ENCODE data around the gene GNAT2.

The GNAT2 gene

DNA sequence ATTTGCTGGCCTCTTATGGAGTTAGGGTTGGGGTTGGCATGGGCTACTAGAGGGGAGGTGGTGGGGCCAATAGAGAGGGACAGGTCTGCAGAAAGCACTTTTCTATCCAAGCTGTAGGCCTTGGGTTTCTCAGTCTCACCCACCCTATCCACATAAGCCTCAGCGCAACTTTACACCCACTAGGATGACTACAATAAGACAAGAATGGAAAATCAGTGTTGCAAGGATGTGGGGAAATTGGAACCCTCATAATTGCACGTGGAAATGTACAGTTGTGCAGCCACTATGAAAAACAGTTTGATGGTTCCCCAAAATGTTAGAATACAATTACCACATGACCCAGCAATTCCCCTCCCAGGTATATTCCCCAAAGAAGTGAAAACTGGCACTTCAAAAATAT is 22.4 kb upstream of the GNAT2 start:
- no peak for DNase-seq (ENCODE audit: low spot score)

DNA sequence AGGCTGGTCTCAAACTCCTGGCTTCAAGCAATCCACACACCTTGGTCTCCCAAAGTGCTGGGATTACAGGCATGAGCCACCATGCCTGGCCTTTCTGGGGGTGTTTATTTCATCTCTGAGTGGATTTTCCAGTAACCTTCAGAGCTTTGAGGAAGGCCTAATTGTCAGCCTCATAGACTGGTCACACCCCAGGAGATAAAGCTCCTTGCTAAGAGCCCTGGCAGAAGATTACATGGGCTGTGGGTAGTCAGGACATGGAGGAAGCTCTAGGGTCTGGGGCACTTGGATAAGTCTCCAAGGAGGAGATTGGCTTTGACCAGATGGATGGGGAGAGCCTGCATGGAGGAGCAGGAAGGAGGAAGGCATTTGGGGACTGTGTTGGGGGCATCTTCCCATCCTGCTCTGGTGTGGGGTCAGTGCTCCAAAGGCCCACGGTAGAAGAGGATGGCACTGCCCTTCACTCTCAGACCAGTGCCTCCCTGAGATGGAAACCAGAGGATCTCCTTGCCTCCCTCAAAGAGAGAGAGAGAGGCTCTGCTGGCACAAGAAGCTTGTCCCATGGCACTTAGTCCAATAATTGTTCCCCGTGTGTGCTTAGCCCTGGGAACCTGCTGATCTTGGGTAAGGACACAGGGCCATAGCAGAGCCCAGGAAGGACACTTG is 21.8 kb upstream of the GNAT2 start:
- no peak for DNase-seq (ENCODE audit: low spot score)

DNA sequence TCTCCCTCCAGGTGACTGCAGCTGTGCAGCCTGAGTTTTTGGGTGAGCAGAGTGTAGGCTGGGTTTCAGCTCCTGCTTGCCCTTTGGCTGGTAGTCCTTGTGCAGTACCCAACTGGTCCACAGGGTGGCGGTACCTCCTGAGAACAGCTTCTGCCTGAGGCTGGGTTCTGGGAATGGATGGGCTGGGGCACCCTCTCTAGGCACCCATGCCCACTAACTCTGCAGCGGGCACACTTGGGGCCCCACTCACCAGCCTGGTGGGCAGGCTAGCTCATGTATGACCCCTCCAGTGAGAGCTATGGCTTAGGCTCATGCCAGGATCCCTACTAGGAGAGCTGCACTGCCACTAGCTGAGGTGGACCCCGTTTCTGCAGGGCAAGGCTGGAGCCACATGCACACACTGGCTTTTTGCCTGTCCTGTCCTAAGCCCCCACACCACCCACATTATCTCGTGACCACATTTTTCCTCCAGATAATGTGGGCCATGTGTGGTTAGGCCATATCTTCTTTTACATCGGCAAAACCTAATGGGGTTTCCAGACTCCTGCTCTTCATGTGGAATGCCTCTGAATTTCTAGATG is 21.0 kb upstream of the GNAT2 start:
- DNase-seq (ENCODE audit: low spot score), result peak; percentile 77

DNA sequence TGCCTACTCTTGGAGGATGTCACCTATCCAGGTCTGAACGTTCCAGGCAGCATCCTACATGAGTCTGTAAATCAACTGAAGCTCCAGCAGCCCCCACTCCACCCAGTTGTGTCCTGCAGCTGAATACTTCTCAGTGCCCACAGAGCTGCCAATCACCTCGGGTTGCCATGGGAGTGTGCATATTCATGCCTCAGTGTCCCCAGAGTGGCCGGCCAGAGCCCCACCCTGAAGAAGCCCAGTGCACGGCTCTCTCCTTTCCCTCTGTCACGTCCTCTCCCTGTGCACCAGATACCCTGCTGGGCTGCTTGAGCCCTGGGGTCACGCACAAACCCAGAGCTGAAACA is 20.4 kb upstream of the GNAT2 start:
- DNase-seq (ENCODE audit: low spot score), result no peak

DNA sequence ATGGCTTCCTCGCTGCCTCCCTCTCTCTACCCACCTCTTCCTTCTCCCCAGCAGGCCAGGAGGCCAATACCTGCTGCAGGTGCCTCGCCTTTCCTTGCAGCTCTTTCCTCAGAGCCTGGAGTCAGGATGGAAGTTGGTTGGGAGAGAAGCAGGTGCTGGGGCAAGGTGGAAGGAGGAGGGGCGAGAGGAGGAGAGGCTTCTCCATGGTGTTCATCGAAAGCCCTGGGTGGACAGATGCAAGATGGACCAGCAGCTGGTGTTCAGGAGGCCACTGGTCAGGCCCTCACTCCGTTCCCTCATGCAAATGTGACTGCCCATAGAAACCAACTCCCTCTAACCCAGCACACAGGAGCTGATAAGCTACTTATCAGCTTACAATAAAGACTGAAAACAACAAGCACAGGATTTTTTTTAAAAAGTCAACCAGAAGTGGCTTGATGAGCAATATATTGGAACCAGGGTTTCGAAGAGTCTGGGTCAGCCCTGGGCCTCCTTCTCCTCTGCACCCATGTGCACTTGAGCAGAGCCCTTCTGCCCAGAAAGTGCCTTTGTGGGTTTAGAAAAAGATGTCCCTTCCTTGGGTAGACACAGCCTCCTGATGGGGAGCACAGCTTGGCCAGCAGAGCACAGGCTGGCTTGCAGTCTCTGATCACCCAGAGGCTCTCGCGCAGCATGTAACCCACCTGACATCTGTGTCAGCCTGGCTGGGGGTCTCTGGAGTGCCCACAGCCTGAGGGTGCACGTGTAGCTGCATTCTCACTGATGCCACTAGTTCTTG is 19.8 kb upstream of the GNAT2 start:
- DNase-seq (ENCODE audit: low spot score), result no peak

DNA sequence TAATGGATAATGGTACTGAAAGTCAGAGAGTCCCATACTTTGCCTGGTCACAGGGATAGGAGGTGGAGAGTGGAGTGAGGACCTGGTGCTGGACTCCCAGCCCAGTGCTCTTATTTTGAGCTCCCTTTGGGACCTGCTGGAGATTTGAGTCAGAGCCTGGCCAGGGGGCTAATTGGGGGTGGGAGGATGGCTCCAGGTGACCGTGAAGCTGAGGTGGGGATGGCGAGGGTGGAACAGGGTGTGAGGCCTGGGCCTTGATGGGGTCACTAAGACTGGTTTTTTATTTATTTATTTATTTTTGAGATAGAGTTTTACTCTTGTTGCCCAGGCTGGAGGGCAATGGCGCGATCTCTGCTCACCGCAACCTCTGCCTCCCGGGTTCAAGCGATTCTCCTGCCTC is 18.0 kb upstream of the GNAT2 start:
- DNase-seq (ENCODE audit: low spot score), result no peak

DNA sequence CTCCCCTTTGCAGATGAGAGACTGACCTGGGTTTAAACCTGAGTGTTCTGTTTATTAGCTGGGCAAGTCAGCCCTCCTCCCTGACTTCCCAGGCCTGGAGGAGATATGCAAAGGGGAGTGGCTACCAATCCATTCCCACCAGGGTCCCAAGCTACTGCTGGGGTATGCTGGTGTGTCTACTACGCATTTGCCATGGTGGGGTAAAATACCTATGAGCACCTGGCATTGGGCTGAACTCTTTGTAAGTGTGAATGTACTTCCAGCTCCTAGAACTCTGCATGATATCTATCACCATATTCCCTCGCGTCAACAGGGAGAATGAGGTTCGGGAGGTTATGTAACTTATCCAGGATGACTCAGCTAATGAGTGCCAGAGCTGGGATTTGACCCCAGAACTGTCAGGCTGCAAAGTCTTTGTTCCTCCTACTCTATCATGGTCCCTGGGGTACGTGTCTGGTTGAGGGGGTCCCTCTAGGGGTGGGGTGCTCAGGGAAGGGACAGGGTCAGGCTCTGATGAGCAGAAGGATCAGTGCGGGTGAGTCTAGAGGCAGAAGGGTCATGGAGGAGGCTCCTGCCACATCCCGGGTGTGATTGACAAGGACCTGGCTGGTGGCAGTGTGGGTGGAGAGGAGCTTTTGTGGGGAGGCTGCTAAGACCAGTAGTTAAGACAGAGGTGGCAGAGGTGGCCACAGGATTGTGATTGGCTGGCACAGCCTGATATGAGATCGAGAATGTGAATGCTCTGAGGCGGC is 17.0 kb upstream of the GNAT2 start:
- peak; percentile 46 for DNase-seq (ENCODE audit: low spot score)

DNA sequence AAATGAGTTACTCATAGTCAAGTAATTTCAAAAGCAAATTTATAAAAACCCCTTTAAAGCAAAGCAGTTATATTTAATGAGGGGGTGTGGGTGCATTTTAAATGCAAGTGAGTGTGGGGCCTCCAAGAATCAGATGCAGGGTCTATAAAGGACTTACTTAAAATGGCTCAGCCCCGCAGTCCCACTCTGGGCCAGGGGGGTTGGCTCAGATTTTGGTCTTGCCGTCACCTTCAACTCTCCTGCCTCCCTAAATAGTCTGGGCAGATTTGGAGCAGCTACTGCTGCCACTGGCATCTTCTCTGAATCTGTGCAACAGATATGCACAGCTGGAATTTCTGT is 16.4 kb upstream of the GNAT2 start:
- no peak for DNase-seq (ENCODE audit: low spot score)

DNA sequence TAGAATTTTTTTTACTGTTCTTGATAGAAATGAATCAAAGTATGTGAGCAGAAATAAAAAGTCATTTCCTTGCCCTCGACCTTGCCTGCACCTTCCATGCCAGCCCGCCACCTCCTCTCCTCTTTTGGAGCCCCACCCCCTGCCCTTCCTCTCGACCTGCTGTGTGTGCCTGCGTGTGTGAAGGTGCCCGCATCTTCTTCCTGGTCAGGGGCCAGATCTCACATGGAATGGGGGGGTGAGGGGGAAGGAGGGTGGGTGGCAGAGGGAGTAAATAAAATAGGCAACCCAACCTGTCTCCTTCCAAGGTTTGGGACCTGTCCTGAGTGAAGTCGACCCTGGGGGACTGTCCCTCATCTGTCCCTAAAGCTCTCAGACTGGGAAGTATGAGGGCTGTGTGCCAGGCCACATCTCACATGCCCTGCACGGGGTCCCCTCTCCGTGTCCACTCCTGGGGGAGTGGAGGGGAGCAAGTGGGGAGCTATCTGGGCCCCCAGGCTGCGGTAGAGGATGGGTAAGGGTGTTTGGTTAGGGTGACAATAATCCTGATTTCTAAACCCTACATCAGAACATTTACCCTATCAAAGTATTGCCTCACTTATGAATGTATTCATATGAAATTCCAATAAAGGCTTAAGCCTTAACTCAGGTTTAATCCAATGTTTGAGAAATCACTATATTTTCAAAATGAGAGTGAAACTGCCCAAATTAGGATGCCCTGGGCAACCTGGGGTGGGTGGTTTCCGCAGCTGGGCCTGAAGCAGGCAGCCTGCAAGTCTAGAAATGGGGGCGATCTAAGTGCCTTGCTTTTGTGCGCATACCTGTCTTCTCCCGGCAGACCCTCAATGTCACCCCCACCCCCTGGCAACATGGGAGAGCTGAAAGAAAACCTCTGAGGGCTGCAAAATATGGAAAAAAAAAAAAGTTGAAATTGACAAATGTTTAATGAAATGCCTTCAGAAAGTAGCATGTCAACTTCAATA is 15.6 kb upstream of the GNAT2 start:
- no peak for DNase-seq (ENCODE audit: low spot score)

DNA sequence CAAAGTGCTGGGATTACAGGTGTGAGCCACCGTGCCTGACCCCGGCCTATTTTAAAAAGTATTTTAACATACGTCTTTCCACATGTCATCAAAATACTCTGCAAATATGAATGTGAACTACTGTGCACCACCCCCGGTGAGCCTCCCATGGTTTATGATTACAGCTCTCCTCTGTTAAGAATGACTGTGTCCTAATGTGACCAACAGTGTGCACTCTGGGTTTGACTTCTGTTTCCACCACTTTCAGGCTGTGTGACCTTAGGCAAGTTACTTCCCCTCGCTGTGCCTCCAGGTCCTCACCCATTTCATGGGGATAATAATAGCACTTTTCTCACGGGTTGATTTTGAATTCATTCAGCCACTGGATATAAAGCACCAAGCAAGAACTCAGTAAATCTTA is 14.9 kb upstream of the GNAT2 start:
- no peak for DNase-seq (ENCODE audit: low spot score)

DNA sequence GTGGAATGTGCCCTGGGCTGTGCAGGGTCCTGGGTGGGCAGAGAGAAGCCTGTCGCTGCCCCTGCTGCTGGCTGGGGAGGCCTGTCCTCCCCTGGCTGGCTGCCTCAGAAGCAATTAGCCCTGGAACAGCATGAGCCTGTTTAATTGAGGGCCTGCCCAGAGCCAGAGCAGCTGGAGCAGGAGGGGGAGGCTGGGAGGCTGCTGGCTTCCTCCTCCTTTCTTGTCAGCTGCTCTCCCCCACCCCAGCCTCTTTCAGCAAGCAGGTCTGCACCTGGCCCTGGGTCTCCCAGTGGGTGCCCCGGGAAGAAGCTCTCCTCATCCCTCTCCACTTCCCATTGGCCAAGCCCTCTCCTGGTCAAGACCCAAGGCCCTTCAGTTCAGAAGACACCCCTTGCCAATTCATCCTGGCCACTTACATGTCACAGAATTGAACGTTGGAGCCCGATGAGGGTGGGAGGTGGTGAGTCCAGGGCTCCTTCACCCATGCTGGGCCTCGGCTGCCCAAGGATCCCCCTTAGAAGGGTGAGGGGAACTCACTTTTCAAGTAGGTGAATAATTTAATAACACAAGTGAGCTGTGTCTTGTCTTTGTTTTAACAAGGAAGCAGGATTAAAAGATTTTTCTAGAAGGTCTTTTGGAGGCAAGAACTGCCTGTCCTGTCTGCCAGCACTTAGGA is 13.4 kb upstream of the GNAT2 start:
- DNase-seq (ENCODE audit: low spot score), result no peak

DNA sequence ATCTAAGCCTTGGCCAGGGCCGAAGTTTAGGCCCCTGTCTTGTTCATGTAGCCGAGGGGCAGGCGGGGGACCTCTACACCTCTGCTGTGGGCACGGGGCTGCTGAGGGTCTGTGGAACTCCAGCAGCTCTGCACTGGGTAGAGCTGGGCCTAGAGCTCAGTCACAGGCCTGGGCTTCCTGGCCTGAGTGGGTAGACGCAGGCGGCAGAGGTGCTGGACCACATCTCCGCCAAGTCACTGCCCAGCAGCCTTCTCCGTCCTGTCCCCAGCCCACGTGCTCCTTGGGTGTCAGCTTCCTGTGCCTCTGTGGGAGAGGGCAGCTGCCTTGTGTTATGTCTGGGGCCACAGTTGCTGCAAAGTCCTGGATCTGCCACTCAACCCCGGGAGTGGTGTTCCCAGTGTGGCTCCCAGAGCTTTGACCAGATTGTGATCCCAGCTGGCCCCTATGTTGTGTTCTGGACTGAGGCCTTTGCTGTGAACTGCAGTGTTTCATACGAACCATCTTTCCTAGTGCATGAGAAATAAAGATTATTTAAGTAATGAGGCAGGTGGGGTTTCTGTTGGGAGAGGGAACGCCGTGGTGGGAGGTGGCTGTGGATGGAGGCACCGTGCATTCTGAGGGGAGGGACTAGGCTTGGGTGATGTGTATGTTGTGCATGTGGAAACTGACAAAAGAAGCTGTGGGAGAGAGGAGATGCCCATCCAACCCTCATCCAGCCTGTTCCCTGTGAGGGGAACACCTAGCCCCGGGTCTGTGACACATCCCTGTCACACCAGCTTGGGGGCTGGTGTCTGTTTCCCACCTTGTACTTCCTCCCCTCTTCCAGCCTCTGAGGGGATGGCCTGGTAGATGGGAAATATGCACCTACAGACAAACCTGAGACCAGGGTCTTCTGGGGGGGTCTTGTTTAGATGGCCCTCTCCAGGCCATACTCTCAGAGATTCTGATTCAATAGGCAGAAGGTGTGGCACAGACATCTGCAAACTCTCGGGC is 12.4 kb upstream of the GNAT2 start:
- DNase-seq (ENCODE audit: low spot score), result no peak

DNA sequence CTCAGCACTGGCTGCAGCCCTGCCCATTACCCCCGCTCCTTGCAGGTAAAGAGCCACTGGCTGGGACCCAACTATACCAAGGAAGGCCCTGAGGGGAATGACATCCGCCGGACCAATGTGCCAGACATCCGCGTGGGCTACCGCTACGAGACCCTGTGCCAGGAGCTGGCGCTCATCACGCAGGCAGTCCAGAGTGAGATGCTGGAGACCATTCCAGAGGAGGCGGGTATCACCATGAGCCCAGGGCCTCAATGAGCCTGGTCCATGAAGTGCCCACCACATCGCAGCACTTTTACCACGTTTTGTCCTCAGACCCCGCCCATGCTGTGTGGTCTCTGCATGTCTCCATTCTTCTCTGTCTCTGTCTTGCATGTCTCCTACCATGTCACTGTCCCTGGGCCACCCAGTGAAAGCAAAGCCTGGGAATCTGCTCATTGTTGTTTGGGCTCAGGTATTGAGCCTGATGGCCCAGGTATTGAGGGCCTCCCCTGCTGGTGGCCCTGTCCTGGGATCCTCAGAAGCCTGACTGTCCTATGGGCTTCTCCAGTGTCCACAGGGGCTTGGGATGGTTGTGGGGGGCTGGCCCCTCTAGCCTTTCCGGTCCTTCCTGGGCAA is 11.6 kb upstream of the GNAT2 start:
- no peak for DNase-seq (ENCODE audit: low spot score)

DNA sequence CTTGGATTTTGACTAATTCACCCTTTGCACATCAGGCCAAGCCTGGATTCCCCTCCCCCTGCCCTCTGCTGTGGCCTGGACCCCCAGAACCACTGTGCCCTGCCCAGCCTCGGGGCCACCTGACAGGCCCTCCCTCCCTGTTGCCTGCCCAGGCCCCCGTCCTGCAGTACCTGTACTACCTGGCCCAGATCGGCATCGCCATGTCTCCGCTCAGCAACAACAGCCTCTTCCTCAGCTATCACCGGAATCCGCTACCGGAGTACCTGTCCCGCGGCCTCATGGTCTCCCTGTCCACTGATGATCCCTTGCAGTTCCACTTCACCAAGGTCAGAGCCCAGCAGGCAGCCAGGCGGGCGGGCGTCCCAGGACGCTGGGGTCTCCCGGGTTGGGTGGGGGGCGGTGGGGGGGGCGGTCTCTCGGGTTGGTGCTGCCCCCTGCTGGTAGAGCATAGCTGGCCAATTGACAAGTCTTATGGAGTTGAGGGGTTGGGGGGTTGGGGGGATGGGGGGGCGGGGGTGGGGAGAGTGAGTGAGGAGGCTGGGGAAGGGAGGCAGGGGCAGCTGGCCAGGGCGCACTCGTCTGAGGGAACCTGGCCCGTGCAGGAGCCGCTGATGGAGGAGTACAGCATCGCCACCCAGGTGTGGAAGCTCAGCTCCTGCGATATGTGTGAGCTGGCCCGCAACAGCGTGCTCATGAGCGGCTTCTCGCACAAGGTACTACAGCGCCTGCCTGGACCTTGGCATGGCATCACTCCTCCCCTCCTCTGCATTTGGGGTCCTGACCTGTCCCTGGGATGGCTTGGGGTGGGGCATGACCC is 10.9 kb upstream of the GNAT2 start:
- DNase-seq (ENCODE audit: low spot score), result peak; percentile 90

DNA sequence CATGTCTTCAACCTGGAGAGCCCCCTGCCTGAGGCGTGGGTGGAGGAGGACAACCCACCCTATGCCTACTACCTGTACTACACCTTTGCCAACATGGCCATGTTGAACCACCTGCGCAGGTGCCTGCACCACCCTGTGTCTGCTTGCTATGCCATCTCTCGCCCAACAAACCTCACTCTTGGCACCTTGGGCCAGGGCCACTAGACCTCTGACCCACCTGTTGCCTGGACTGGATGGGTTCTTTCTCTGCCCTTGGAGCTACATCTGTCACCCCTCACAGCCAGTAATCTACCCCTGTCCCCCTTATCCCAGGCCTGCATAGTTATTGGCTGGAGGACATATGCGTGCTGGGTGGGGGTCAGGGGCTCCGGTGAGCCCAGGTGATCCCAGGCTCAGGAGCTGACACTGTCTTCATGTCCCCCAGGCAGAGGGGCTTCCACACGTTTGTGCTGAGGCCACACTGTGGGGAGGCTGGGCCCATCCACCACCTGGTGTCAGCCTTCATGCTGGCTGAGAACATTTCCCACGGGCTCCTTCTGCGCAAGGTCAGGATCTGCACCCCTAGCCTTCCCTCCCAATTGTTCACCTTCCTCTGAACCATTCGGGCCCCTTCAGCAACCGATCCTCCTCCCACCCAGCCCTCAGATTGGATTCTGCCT is 10.1 kb upstream of the GNAT2 start:
- no peak for DNase-seq (ENCODE audit: low spot score)

DNA sequence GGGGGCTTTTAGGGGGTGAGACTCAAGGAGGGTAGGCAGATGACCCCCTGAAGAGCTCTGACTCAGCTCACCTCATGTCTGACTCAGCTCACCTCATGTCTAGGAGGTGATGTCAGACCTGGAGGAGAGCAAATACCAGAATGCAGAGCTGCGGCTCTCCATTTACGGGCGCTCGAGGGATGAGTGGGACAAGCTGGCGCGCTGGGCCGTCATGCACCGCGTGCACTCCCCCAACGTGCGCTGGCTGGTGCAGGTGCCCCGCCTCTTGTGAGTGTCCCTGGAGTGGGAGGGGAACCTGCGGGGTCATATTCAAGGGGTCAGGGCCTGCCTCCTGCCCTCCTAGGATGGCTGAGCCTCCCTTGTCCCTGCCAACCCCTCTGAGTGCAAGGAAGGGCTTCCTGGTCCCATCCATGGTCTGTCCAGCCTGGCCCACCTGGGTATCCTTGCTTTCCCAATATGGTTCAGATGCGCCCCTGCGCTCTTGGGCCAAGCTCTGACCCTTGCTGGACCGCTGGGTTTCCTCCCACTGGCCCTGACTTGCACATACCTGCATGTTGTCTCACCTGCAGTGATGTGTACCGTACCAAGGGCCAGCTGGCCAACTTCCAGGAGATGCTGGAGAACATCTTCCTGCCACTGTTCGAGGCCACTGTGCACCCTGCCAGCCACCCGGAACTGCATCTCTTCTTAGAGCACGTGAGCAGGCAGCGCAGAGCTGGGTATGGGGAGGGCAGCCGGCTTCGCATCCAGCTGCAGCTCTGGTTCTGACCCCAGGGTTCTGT is 9.3 kb upstream of the GNAT2 start:
- DNase-seq (ENCODE audit: low spot score), result no peak

DNA sequence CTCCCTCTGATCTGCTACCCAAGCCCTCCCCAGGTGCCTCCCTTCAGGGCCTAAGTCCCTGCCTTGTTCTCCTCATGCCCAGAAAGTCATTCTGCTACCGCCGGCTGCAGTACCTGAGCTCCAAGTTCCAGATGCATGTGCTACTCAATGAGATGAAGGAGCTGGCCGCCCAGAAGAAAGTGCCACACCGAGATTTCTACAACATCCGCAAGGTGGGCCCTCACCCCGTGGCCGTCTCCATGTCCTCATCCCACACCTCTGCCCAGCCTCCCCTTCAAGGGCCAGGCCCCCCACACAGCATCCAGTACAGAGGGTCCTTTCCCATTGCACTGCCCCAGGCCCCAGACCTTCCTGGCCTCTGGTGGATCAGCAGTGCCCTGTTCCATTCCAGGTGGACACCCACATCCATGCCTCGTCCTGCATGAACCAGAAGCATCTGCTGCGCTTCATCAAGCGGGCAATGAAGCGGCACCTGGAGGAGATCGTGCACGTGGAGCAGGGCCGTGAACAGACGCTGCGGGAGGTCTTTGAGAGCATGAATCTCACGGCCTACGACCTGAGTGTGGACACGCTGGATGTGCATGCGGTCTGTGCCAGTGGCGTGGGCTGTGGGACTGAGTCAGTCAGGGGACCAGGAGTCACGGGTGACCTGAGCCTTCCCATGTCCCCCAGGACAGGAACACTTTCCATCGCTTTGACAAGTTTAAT is 8.4 kb upstream of the GNAT2 start:
- DNase-seq (ENCODE audit: low spot score), result no peak

Data from iPS-NIHi11 (cell line).